ENCODE measurements around the gene MS4A10. TPM values are rescaled to one million over a fixed set of nuclear protein-coding genes. Genes with fewer than 3 reads are reported as not detected.

The MS4A10 gene
- total and polyA plus RNA-seq, 2 donors (not counting 1 experiment from before 2014, with no cell fraction given), result not detected

DNA sequence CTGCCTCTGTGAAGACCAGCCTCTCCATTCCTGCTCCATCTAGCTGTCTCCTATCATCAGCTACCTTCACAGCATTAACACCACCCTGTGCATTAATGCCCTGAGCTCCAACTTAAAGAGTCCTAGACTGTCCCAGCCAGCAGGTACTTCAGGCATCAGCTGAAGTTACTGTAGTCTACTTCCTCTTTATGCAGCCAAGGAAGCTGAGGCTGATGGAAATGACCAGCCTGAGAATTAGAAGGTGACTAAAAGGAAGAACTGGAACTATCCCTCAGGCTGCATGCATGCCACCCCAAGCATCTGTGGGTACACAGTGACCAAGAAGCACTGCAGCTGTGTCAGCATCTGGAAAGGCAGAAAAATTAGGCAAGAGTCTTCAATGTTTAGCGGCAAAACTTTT is 28.2 kb downstream of the MS4A10 start:
- no peak overlapping the region for H3K27ac Mint-ChIP-seq
- H3K36me3 ChIP-seq (replicated peaks in 1 of 2; ENCODE audit: control extremely low read depth in 1 of 2, control insufficient read depth in 1 of 2, extremely low read depth in 1 of 2, insufficient read depth in 2 of 2, low read length in 1 of 2), result no peaks in the 10 kb centered on the region
- H2AFZ ChIP-seq (ENCODE audit: insufficient read depth, low read depth, low read length, poor library complexity, severe bottlenecking), result no peak overlapping the region
- intact Hi-C loops (cut with micrococcal nuclease), result no loop called here
- no peak for TF ChIP-seq EZH2 (IDR thresholded peaks at IDR 0.05; ENCODE audit: borderline replicate concordance, insufficient read depth, low read depth, low read length, poor library complexity, severe bottlenecking)
- TF ChIP-seq, protein P1, sequence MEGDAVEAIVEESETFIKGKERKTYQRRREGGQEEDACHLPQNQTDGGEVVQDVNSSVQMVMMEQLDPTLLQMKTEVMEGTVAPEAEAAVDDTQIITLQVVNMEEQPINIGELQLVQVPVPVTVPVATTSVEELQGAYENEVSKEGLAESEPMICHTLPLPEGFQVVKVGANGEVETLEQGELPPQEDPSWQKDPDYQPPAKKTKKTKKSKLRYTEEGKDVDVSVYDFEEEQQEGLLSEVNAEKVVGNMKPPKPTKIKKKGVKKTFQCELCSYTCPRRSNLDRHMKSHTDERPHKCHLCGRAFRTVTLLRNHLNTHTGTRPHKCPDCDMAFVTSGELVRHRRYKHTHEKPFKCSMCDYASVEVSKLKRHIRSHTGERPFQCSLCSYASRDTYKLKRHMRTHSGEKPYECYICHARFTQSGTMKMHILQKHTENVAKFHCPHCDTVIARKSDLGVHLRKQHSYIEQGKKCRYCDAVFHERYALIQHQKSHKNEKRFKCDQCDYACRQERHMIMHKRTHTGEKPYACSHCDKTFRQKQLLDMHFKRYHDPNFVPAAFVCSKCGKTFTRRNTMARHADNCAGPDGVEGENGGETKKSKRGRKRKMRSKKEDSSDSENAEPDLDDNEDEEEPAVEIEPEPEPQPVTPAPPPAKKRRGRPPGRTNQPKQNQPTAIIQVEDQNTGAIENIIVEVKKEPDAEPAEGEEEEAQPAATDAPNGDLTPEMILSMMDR (IDR thresholded peaks at IDR 0.05), result no peak
- H3K27ac ChIP-seq (ENCODE audit: low read length in 2 of 2), result no peak overlapping the region
- no peaks in the 10 kb centered on the region for H4K20me1 ChIP-seq (ENCODE audit: control insufficient read depth, insufficient read depth, low read length, poor library complexity, severe bottlenecking)
- H3K4me3 ChIP-seq (ENCODE audit: control extremely low read depth in 1 of 5, extremely low read depth in 1 of 5, insufficient read depth in 1 of 5, low read depth in 2 of 5, low read length in 4 of 5), result no peak overlapping the region
- H3K4me3 Mint-ChIP-seq, result no peak overlapping the region
- no peak overlapping the region for H3K9ac ChIP-seq (ENCODE audit: low read length)
- no peaks in the 10 kb centered on the region for H3K79me2 ChIP-seq (ENCODE audit: control insufficient read depth, insufficient read depth, low read length)
- peaks cover 0 to 18% (median 12%) of the 10 kb centered on the region in 3 donors for H3K9me3 ChIP-seq (ENCODE audit: control extremely low read depth in 1 of 3, control insufficient read depth in 2 of 3, insufficient read depth in 1 of 3, low read length in 2 of 3)
- DNase-seq, result no peak
- H3K4me1 ChIP-seq (ENCODE audit: control insufficient read depth in 2 of 2, insufficient read depth in 2 of 2, low read length in 2 of 2), result no peaks in the 10 kb centered on the region
- 79% methylated on average over 1 of the region's 1 CpG for WGBS (ENCODE audit: insufficient coverage)
- no peaks in the 10 kb centered on the region for H3K4me1 Mint-ChIP-seq
- CTCF ChIA-PET, result no interaction called here
- POLR2A ChIA-PET, result no interaction called here
- no peak overlapping the region for H3K4me2 ChIP-seq (replicated peaks; ENCODE audit: low read depth, low read length, poor library complexity, severe bottlenecking)
- peaks cover 6% of the 10 kb centered on the region for H3K9me3 Mint-ChIP-seq (ENCODE audit: insufficient read depth)
- ATAC-seq (ENCODE audit: low read depth), result no peak
- H3K27me3 Mint-ChIP-seq, result peaks cover 24% of the 10 kb centered on the region
- peaks cover 0 to 3% (median 0%) of the 10 kb centered on the region in 4 experiments for H3K27me3 ChIP-seq (replicated peaks in 1 of 4; ENCODE audit: control extremely low read depth in 1 of 4, control insufficient read depth in 3 of 4, insufficient read depth in 4 of 4, low read length in 3 of 4)

DNA sequence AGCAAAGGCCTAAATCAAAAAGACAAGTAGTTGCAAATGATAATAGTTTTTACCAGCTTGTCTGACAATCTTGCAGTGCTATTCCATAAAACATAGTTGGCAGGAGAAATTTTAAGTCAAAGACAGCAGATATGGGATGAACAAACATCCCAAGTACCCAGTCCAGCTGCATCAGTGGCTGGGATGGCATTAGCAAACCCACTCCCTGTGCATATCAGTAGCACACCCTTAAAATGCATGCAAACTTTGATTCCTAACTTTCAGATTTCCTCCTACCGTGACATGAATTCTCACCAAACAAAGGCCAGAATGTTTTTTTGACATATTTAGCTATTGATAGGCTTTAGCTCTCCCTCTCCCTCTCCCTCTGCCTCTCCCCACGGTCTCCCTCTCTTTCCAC is 29.0 kb downstream of the MS4A10 start:
- Histone ChIP-seq H3K36me3 (replicated peaks in 1 of 2; ENCODE audit: control extremely low read depth in 1 of 2, control insufficient read depth in 1 of 2, extremely low read depth in 1 of 2, insufficient read depth in 2 of 2, low read length in 1 of 2) (no peaks in the 10 kb centered on the region), H3K4me1 (ENCODE audit: control insufficient read depth in 2 of 2, insufficient read depth in 2 of 2, low read length in 2 of 2) (no peaks in the 10 kb centered on the region), H3K27ac (ENCODE audit: low read length in 2 of 2) (no peak overlapping the region), H3K27me3 (replicated peaks in 1 of 4; ENCODE audit: control extremely low read depth in 1 of 4, control insufficient read depth in 3 of 4, insufficient read depth in 4 of 4, low read length in 3 of 4) (peaks cover 0 to 3% (median 0%) of the 10 kb centered on the region in 4 experiments), H3K4me3 (ENCODE audit: control extremely low read depth in 1 of 5, extremely low read depth in 1 of 5, insufficient read depth in 1 of 5, low read depth in 2 of 5, low read length in 4 of 5) (no peak overlapping the region), H3K9me3 (ENCODE audit: control extremely low read depth in 1 of 3, control insufficient read depth in 2 of 3, insufficient read depth in 1 of 3, low read length in 2 of 3) (peaks cover 0 to 20% (median 12%) of the 10 kb centered on the region in 3 donors), H3K79me2 (ENCODE audit: control insufficient read depth, insufficient read depth, low read length) (no peaks in the 10 kb centered on the region), H4K20me1 (ENCODE audit: control insufficient read depth, insufficient read depth, low read length, poor library complexity, severe bottlenecking) (no peaks in the 10 kb centered on the region), H3K4me2 (replicated peaks; ENCODE audit: low read depth, low read length, poor library complexity, severe bottlenecking) (no peak overlapping the region), H3K9ac (ENCODE audit: low read length) (no peak overlapping the region), H2AFZ (ENCODE audit: insufficient read depth, low read depth, low read length, poor library complexity, severe bottlenecking) (no peak overlapping the region)
- H3K4me1 Mint-ChIP-seq, result no peaks in the 10 kb centered on the region
- CTCF ChIA-PET, result no interaction called here
- H3K4me3 Mint-ChIP-seq, result no peak overlapping the region
- TF ChIP-seq, protein P1 (IDR thresholded peaks at IDR 0.05), result no peak
- no peak for TF ChIP-seq EZH2 (IDR thresholded peaks at IDR 0.05; ENCODE audit: borderline replicate concordance, insufficient read depth, low read depth, low read length, poor library complexity, severe bottlenecking)
- no CpG with 5 or more reads among the region's 2 CpGs for WGBS (ENCODE audit: insufficient coverage)
- ATAC-seq (ENCODE audit: low read depth), result no peak
- H3K27me3 Mint-ChIP-seq, result peaks cover 27% of the 10 kb centered on the region
- H3K27ac Mint-ChIP-seq, result no peak overlapping the region
- no peak for DNase-seq
- POLR2A ChIA-PET, result no interaction called here
- peaks cover 6% of the 10 kb centered on the region for H3K9me3 Mint-ChIP-seq (ENCODE audit: insufficient read depth)
- intact Hi-C loops (cut with micrococcal nuclease), result no loop called here

All from B cell (primary cell).